Stimulated activated CD4-positive, alpha-beta T cell treated with anti-CD3 and anti-CD28 coated beads, Interleukin-1b, Interleukin-23, amount 100 ng/mL, for 4 hours (primary cell): Measurements from ENCODE around the gene KCNG2.

Experiments used
- DNase-seq, 2 donors: peaks; one replicate each; pipeline ENCODE4 v3.0.0-alpha.2; 2020; ENCODE audit warnings: low read depth in 2 of 2

Gene KCNG2

GRCh38 chr18:79819064-79819967 lies 21.6 kb downstream of the KCNG2 start:
- no peak for DNase-seq

GRCh38 chr18:79819968-79820351 lies 22.2 kb downstream of the KCNG2 start:
- DNase-seq, result no peak

- DNase-seq, result no peak
Observed at GRCh38 chr18:79823120-79823519, 25.4 kb downstream of the KCNG2 start.

GRCh38 chr18:79825913-79826312 lies 28.2 kb downstream of the KCNG2 start:
- DNase-seq, result no peak

GRCh38 chr18:79826966-79827365 lies 29.2 kb downstream of the KCNG2 start:
- DNase-seq, result no peak

GRCh38 chr18:79828258-79828657 lies 30.5 kb downstream of the KCNG2 start:
- no peak for DNase-seq

- no peak for DNase-seq
Observed at GRCh38 chr18:79829136-79829854, 31.6 kb downstream of the KCNG2 start.

GRCh38 chr18:79832169-79832568 lies 34.4 kb downstream of the KCNG2 start:
- no peak for DNase-seq

GRCh38 chr18:79834834-79835233 lies 37.1 kb downstream of the KCNG2 start:
- no peak for DNase-seq

GRCh38 chr18:79841936-79842335 lies 44.2 kb downstream of the KCNG2 start:
- no peak for DNase-seq

- DNase-seq, result no peak
Observed at GRCh38 chr18:79844999-79845563, 47.3 kb downstream of the KCNG2 start.

- no peak for DNase-seq
Observed at GRCh38 chr18:79846936-79847557, 49.3 kb downstream of the KCNG2 start.

GRCh38 chr18:79847606-79848293 lies 50.0 kb downstream of the KCNG2 start:
- no peak for DNase-seq

GRCh38 chr18:79848294-79848578 lies 50.5 kb downstream of the KCNG2 start:
- no peak for DNase-seq

- DNase-seq, result no peak
Observed at GRCh38 chr18:79848579-79849327, 51.0 kb downstream of the KCNG2 start.

GRCh38 chr18:79849328-79850207 lies 51.8 kb downstream of the KCNG2 start:
- no peak for DNase-seq

- no peak for DNase-seq
Observed at GRCh38 chr18:79850731-79851130, 53.0 kb downstream of the KCNG2 start.

GRCh38 chr18:79851489-79851888 lies 53.8 kb downstream of the KCNG2 start:
- no peak for DNase-seq

- DNase-seq, result no peak
Observed at GRCh38 chr18:79851950-79852349, 54.2 kb downstream of the KCNG2 start.
